Epithelial cell of prostate (primary cell): ENCODE measurements around the gene CYP3A5.
A peak's percentile ranks its signal among the peaks of the same experiment; 100 is the strongest.
"Not testable (repeated sequence)": the region's sequence is repeated elsewhere in the genome, so short reads cannot be mapped to it uniquely, and the experiment has no call there.

ENCODE experiments used
- DNase-seq: peaks from one replicate; pipeline ENCODE4 v3.0.0-alpha.2; 2011; ENCODE audit warnings: low read depth, low spot score
- H3K27ac ChIP-seq: fragments of 450-650 bp; 2 replicates; pipeline ENCODE4 v1.5.1; 2017; ENCODE audit warnings: mild to moderate bottlenecking

The CYP3A5 gene

DNA sequence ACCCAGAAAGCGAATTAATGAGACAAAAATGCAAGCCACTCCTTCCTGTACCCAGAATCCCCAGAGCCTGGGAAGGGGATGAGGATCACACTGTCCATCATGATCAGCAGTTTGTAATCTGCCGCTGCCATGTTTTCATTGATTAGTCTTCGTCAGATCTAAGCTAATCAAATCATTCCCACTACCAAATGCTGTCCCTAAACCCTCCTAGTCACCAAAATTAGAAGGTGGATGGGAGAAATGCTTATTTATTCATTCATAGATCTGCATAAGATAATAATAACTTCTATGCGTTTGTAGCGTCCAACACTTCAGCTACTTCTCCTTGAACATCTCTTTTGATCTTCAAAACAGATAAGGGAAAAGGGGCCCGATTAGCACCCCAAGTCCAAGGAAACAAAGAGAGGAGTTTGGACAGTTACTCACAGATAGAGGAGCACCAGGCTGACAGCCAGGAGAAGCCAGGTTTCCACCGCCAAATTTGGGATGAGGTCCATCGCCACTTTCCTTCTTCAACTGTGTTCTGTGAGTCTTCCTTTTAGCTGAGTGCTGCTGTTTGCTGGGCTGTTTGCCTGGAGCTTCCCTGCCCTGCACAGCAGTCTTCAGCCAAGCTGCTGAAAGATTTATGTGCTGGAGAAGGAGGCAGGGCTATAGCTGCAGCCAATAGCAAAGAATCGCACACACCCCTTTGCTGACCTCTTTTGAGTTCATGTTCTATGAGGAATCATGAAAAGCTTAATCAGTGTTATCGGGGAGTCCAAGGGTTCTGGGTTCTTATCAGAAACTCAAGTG, at the start of gene CYP3A5:
Gene CYP3A5 (minus strand): TSS at position 597 of the 792 bp plus-strand sequence. CDS start 100 bp downstream, at position 497.
- peak; percentile 31 for DNase-seq
- peak within 1 kb of the TSS; percentile 54 for H3K27ac ChIP-seq

DNA sequence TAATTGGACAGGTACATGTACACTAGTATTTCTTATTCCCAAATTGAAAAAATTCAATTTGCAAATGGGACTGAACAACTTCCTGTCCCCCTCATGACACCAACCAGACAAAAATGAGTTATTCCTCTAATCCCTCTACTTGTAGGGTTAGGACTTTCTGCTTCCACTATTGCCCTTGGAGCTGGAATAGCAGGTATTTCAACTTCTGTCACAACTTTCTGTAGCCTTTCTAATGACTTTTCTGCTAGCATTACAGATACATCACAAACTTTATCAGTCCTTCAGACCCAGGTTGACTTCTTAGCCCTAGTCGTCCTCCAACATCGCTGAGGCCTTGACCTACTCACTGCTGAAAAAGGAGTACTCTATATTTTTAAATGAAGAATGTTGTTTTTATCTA, 48.8 kb upstream of the CYP3A5 start:
- DNase-seq = no peak
- H3K27ac ChIP-seq = peak overlapping the region; percentile 60

DNA sequence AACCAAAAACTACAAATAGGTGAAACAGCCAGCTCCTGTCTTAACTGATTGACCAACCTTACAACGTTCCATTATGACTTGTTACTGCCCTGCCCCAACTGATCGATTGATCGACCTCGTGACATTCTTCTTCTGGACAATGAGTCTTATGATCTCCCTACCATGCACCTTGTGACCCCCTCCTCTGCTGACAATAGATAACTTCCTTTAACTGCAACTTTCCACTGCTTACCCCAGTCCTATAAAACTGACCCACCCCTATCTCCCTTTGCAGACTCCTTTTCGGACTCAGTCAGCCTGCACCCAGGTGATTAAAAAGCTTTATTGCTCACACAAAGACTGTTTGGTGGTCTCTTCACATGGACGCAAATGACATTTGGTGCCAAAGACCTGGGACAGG, 43.4 kb upstream of the CYP3A5 start:
- DNase-seq, H3K27ac ChIP-seq: not testable (repeated sequence)

DNA sequence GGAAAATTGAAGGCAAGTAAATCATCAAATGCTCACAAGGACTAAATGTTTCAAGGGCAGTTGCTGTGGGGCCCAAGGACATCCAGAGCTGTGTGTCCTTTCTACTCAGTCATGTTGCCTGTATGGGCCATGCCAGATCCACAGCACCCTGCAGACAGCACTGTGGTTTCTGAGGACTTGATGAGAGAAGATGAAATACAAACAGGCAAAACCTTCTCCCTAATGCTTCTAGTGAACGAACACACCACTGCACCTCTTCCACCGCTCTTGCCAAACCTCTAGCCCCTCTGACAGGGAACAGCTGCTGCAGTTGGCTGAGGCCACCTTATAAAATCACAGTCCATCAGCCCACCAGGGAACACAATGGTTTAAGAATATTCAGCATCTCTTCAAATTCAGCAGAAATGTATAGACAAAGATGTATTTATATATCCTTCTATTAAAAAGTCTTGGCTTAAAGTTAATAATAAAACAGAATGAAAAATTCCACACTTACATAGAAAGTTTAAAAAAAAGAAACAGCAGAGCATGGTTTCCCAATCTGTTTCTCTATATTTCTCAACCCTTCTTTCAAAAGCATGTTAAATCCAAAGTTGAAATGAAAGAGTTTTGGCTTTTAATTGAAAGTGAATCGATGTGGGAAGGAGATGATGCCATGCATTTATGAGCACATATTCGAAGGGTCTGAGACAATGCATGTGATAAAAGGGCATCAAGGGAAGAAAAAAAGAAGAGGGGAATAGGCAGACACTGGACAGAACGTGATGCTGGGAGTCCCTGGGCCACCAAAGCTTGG, 41.2 kb upstream of the CYP3A5 start:
- DNase-seq = no peak
- no peak overlapping the region for H3K27ac ChIP-seq

DNA sequence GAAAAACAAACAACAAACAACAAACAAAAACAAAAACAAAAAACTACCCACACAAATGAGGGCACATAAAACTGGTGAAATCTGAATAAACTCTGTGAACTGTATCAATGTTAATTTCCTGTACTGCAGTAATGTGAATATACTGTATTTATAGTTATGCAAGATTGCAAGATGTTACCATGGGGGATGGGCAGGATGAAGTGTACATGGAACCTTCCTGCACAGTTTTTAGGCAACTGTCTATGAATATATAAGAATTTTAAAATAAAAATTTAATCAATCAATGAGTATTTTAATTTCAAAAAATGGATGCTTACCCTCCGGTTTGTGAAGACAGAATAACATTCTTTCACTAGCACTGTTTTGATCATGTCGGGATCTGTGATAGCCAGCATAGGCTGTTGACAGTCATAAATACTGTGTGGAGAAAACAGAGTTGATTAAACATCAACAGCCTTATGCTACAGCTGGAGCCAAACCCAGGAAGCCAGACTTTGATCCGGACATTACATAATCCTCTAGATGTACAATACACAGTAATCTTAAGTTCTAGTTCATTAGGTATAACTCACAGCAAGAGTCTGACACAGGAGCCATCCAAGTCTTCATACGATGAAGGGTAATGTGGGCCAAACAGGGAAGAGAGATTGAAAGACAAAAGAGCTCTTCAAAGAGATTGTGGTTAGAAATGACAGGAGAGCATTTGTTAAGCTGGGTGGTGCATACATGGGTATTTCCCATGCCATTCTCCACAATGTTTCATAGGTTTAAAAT, 40.4 kb upstream of the CYP3A5 start:
- no peak for DNase-seq
- H3K27ac ChIP-seq = no peak overlapping the region

DNA sequence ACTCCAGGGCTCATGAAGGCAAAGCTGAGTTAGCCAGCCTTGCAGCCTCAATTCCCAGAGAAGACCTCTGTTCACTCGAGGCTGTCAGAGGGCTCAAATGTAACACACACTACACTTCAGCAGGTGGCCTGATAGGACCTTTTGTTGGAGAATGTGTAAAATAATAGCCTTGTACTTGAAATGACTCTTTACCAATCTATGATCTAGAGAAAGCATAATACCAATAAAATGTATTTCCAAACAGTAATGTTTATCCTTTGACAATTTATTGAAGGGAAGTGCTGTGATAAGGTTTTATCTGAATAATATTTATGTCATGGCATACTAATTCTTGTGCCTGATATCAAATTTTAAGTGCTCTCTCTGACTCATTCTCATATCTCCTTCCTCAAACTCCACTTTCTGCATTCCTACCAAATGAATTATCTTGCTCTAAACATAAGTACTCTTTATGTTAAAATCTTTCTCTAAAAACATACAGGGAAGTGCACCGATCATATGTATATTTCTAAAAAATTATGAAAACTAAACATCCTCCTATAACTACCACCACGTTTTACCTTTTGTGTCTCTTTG, 34.3 kb upstream of the CYP3A5 start:
- no peak overlapping the region for H3K27ac ChIP-seq
- no peak for DNase-seq

DNA sequence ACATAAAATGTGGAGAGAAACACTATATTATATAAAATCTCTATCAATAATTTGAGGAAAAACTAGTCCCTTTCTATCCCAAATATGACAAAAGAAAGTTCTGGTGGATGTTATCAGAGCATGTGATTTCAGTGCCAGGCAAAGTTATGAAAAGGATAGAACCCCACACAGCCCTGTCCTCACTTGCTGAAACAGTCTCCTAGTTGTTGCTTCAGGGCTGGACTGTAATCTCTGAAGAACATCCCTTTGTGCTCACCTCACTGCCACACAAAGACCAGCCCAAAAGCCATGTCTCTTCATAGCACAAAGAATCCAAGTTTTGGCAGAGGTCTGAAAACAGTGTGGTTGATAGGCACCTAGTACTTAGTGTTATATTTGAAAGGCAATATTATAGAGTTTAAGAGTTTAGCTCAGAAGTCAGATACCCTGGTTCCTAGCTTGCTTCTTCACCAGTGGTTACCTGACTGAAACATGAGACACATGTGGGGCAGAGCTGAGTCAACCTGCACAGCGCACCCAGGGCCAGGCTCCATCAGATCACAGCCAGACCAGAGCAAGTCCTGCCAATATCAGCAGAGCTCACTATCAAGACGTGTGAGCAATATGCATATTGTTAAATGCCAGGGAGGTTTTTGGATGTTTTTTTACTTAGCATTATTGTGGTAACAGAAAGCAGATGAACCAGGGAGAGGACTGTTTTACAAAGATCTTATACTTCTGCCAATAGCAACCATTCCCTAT, 30.2 kb upstream of the CYP3A5 start:
- no peak overlapping the region for H3K27ac ChIP-seq

DNA sequence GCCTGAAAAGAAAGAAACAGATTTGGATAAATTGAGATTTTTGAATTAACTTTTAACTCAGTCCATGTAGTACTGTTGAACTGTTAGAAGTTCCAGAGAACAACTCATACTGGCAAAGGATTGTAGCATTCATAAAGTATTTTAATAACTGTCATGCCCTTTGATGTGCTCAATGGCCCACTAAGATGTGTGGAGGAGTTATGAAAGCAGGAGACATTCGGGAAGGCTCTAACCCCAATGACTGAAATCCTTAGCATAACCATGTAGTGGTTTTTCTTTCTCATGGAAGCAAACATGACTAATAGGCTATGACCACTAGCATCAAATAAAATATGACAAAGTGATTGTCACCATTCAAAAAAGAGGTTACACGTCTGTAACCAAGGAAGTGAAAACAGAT, 29.5 kb upstream of the CYP3A5 start:
- no peak overlapping the region for H3K27ac ChIP-seq
- DNase-seq = no peak

More for the DNA sequence above, 30.2 kb upstream of the CYP3A5 start:
- DNase-seq = no peak

DNA sequence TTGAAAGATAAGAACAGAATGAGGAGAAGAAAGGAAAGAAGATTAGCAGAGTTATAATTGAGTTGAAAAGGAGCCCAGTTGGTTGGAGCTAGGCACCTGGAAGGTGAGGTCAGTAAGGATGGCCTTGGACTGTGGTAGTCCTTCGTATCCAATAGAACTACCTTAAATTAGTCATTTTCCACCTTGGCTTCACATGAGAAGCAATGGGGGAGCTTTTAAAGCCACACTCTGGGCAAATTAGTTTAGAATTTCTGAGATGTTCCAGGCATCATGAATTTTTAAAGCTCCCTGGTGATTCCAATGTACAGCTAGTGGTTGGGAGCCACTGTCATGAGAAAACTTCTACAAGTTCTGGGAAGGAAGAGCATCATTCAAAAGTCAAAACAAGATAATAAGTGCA, 27.3 kb upstream of the CYP3A5 start:
- no peak for DNase-seq
- no peak overlapping the region for H3K27ac ChIP-seq

DNA sequence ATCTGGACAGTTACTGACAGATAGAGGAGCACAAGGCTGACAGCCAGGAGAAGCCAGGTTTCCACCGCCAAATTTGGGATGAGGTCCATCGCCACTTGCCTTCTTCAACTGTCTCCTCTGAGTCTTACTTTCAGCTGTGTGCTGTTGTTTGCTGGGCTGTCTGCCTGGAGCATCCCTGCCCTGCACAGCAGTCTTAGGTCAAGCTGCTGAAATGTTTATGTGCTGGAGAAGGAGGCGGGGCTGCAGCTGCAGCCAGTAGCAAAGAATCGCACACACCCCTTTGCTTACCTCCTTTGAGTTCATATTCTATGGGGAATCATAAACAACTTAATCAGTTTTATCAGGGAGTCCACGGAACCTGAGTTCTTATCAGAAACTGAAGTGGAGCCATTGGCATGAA, 20.1 kb upstream of the CYP3A5 start:
- no peak for DNase-seq
- no peak overlapping the region for H3K27ac ChIP-seq

DNA sequence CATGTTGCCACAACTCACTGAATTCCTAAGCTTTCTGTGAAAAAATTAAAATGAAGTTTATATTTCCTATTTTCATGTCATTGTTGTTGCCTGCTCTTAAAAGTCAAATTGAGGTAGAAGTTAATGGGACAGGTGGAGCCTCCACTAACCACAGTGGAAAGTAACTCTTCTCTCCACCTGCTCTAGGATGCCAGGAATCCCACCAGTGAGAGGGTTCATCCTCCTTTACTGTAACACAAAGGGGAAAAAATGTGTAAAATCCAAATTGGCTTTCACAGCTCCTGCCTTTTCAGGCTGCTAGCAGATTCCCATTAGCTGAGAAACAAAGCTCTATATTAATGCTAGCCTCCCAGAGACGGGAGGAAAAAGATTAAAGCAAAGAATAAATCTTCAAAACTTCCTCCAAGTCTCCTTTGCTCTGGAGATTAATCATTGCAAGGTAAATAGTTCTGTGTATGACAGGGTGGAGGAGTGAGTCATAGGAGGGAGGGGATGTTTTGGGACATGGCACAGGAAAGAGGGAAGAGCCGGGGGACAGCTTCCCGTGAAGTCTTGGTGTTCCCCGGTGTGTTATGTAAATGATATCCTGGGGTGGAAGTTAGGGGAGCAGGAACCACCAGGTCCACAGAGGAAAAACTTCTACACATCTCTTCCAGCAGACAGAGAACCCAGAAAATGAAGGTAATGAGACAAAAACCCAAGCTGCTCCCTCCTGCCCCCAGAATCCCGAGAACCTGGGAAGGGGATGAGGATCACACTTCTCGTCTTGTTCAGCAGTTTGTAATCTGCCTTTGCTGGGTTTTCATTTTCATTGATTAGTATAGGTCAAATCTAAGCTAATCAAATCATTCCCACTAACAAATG, 19.3 kb upstream of the CYP3A5 start:
- not testable (repeated sequence) for DNase-seq
- peak overlapping the region; percentile 3 for H3K27ac ChIP-seq

DNA sequence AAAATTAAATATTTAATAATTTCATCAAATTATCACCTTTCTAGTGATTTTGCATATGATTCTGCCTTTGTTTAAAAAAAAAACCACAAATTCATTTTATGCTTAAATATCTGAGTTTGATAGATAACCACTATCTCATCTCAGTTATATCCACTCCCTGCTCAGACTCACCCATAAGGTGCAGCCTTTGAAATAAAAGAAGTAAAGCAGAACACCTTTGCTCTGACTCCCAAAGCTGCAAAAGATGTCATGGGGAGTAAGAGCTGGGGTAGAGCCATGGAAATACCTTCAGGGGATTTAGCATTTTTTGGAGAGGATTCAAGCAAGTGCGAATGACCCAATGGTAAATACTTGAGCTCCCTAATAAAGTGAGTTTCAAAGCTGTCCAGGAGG, 15.1 kb upstream of the CYP3A5 start:
- H3K27ac ChIP-seq = no peak overlapping the region
- DNase-seq = no peak

DNA sequence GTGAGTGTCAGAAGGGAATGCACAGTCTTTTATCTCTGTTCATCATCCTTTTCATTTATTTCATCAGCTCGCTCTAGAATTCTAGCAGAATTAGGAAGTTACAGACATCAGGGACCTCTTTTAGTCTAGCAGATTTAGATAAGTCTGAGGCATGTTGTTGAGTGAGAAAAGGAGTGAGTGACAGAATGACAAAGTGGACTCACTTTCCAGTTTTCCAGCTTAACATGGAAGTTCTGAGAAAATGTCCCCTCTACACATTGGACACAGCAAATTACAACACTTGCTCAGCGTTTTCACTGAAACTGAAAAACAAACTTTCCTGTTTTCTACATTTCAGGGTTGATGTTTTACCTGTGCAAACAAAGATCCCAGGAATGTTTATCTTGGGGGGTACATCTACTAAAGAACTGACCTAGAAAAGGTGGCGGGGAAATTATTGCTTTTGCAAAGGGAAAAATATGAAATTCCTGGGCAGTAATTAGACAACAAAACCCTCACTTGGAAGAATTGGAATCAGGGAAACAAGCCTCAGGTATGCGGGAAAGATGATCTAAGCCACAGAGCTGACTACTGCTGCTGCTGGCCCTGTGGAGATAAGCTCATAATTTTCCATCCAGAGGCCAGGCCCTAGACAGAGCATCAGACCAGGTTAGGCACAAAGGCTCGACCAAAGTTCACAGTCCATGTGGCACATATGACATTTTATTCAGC, 14.6 kb upstream of the CYP3A5 start:
- no peak overlapping the region for H3K27ac ChIP-seq
- DNase-seq = no peak

DNA sequence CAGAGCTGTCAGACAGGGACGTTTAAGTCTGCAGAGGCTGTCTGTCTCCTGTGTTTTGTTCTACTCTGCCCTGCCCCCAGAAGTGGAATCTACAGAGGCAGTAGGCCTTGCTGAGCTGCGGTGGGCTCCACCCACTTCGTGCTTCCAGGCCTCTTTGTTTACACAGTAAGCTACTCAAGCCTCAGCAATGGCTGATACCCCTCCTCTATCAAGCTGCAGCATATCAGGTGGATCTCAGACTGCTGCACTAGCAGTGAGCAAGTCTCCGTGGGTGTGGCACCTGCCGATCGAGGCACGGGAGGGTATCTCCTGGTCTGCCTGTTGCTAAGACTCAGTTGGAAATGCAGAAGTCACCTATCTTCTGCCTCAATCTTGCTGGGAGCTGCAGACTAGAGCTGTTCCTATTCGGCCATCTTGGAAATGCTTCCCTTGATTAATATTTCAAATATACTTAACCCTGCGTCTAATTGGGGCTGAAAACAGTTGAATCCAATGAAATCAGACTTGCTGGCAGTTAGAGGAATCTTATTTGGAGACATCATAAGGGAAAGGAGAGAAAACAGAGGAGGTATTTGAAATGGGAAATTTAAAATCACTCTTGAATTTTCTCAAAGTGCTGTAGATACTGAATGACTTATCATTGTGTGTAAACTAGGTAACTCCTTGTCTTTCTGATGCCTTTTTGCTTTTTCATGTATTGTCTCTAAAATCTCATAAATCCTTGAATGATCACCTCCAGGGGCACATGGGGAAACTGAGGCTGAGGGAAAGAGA, 13.8 kb upstream of the CYP3A5 start:
- H3K27ac ChIP-seq = no peak overlapping the region
- no peak for DNase-seq

DNA sequence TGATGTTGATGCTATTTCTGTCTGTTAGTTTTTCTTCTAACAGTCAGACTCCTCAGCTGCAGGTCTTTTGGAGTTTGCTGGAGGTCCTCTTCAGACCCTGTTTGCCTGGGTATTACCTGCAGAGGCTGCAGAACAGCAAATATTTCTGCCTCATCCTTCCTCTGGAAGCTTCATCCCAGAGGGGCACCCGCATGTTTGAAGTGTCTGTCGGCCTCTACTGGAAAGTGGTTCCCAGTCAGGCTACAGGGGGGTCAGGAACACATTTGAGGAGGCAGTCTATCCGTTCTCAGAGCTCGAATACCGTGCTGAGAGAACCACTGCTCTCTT, 13.3 kb upstream of the CYP3A5 start:
- no peak overlapping the region for H3K27ac ChIP-seq
- no peak for DNase-seq

DNA sequence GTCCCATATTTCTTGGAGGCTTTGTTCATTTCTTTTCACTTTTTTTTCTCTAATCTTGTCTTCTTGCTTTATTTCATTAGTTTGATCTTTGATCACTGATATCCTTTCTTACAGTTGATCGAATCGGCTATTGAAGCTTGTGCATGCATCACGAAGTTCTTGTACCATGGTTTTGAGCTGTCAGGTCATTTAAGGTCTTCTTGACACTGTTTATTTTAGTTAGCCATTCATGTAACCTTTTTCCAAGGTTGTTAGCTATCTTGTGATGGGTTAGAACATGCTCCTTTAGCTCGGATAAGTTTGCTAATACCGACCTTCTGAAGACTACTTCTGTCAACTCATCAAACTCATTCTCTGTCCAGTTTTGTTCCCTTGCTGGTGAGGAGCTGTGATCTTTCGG, 12.8 kb upstream of the CYP3A5 start:
- DNase-seq, H3K27ac ChIP-seq: not testable (repeated sequence)

DNA sequence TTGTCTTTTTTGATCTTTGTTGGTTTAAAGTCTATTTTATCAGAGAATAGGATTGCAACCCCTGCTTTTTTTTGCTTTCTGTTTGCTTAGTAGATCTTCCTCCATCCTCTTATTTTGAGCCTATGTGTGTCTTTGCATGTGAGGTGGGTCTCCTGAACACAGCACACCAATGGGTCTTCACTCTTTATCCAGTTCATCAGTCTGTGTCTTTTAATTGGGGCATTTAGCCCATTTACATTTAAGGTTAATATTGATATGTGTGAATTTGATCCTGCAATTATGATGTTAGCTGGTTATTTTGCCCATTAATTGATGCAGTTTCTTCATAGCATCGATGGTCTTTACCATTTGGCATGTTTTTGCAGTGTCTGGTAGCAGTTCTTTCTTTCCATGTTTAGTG, 11.9 kb upstream of the CYP3A5 start:
- H3K27ac ChIP-seq, DNase-seq: not testable (repeated sequence)

DNA sequence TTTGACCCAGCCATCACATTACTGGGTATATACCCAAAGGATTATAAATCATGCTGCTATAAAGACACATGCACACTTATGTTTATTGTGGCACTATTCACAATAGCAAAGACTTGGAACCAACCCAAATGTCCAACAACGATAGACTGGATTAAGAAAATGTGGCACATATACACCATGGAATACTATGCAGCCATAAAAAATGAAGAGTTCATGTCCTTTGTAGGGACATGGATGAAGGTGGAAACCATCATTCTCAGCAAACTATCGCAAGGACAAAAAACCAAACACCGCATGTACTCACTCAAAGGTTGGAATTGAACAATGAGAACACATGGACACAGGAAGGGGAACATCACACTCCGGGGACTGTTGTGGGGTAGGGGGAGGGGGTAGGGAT, 11.1 kb upstream of the CYP3A5 start:
- not testable (repeated sequence) for DNase-seq, H3K27ac ChIP-seq
